Ectodermal cell (in vitro differentiated cells): ENCODE data around the gene CDIPT.
"Not testable (repeated sequence)": the region's sequence is repeated elsewhere in the genome, so short reads cannot be mapped to it uniquely, and the experiment has no call there.

Source experiments
- H3K27ac ChIP-seq: 2 replicates; pipeline ENCODE4 v1.7.0; 2013; ENCODE audit warnings: mild to moderate bottlenecking, low read depth, low read length; ENCODE audit not compliant: insufficient read depth, poor library complexity, severe bottlenecking
- H3K27me3 ChIP-seq: 2 replicates; pipeline ENCODE4 v1.7.0; 2013; ENCODE audit warnings: mild to moderate bottlenecking, low read length; ENCODE audit not compliant: insufficient read depth, control insufficient read depth, poor library complexity, severe bottlenecking
- H3K36me3 ChIP-seq: one replicate; pipeline ENCODE4 v1.7.0; 2013; ENCODE audit warnings: low read length; ENCODE audit not compliant: control insufficient read depth, insufficient read depth
- H3K4me1 ChIP-seq: one replicate; pipeline ENCODE4 v1.7.0; 2013; ENCODE audit warnings: low read length; ENCODE audit not compliant: control insufficient read depth, insufficient read depth
- H3K4me3 ChIP-seq: 2 replicates; pipeline ENCODE4 v1.7.0; 2013; ENCODE audit warnings: low read depth, low read length, control low read depth; ENCODE audit not compliant: insufficient read depth
- H3K9me3 ChIP-seq: 2 replicates; pipeline ENCODE4 v1.7.0; 2013; ENCODE audit warnings: mild to moderate bottlenecking, low read length, moderate library complexity; ENCODE audit not compliant: control insufficient read depth
- WGBS, 2 experiments: methylation state at CpG; one replicate each; pipeline ENCODE4 v1.1.7; 2013; ENCODE audit warnings: missing lambda C conversion rate in 2 of 2; 5-methylcytosine and 5-hydroxymethylcytosine counted together

CDIPT gene

GRCh38 chr16:29897333-29897732, 34.3 kb upstream of the CDIPT start:
- H3K4me3 ChIP-seq: no peak overlapping the region
- no peaks in the 10 kb centered on the region for H3K9me3 ChIP-seq
- WGBS, 2 experiments: 81 to 86% methylated on average over 4 of the region's 4 CpGs
- H3K4me1 ChIP-seq: peaks cover 14% of the 10 kb centered on the region
- no peaks in the 10 kb centered on the region for H3K36me3 ChIP-seq
- peaks cover 8% of the 10 kb centered on the region for H3K27me3 ChIP-seq
- H3K27ac ChIP-seq: no peak overlapping the region

- no peaks in the 10 kb centered on the region for H3K36me3 ChIP-seq
- 72 to 82% methylated on average over 14 to 15 of the region's 15 CpGs for WGBS, 2 experiments
- H3K9me3 ChIP-seq: no peaks in the 10 kb centered on the region
- H3K27ac ChIP-seq: no peak overlapping the region
- peaks cover 14% of the 10 kb centered on the region for H3K4me1 ChIP-seq
- H3K27me3 ChIP-seq: peaks cover 8% of the 10 kb centered on the region
- no peak overlapping the region for H3K4me3 ChIP-seq
Observed at GRCh38 chr16:29896841-29897240, 33.8 kb upstream of the CDIPT start.

DNA sequence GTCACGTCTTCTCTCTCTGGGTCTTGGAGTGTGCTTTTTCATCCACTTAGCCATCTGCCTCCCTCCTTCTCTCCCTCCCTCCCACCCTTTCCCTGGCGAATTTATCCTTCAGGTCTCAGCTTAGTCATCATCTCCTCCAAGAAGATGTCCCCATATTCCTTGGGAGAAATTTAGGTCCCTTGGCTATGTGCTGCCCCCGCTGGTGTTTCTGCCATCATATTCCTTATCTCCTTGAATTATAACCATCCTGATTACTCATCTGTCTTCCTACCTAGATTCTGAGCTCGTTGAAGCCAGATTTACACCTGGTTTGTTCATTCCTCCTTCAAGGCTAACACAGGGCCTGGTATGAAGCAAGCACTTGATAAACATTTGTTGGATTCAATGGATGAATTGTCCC, 31.3 kb upstream of the CDIPT start:
- H3K27me3 ChIP-seq: no peaks in the 10 kb centered on the region
- WGBS, 2 experiments: 84 to 92% methylated on average over 4 of the region's 4 CpGs
- no peak overlapping the region for H3K27ac ChIP-seq
- H3K9me3 ChIP-seq: no peaks in the 10 kb centered on the region
- H3K4me1 ChIP-seq: peaks cover 11% of the 10 kb centered on the region
- no peaks in the 10 kb centered on the region for H3K36me3 ChIP-seq
- no peak overlapping the region for H3K4me3 ChIP-seq

GRCh38 chr16:29893553-29893952, 30.5 kb upstream of the CDIPT start:
- Histone ChIP-seq H3K9me3 (no peaks in the 10 kb centered on the region), H3K27me3 (no peaks in the 10 kb centered on the region), H3K4me1 (peaks cover 10% of the 10 kb centered on the region), H3K27ac (no peak overlapping the region), H3K4me3 (no peak overlapping the region), H3K36me3 (no peaks in the 10 kb centered on the region)
- WGBS, 2 experiments: 93 to 99% methylated on average over 3 of the region's 3 CpGs

DNA sequence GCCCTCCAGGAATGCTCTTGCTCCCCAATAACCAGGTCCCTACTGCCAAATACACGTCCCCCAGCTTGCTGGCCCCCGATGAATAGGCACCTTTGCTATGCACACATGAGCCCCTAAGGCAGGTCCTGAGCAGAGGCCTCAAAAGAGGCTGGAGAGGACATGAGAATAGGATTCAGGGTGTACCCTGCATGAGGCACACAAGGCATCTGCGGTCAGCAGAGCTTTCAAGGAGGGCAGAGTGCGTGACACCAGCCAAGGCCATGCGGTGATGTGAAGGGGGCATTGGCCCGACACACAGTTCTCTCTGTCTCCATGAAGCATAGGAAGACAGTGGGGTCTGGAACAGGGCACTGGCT, 29.4 kb upstream of the CDIPT start:
- Histone ChIP-seq H3K36me3 (no peaks in the 10 kb centered on the region), H3K4me1 (no peaks in the 10 kb centered on the region), H3K27me3 (no peaks in the 10 kb centered on the region), H3K9me3 (no peaks in the 10 kb centered on the region), H3K27ac (no peak overlapping the region), H3K4me3 (no peak overlapping the region)
- WGBS, 2 experiments: 93 to 94% methylated on average over 6 of the region's 6 CpGs

- Histone ChIP-seq H3K27ac (no peak overlapping the region), H3K36me3 (no peaks in the 10 kb centered on the region), H3K9me3 (no peaks in the 10 kb centered on the region), H3K4me1 (no peaks in the 10 kb centered on the region), H3K27me3 (no peaks in the 10 kb centered on the region), H3K4me3 (no peak overlapping the region)
- 89% methylated on average over 10 of the region's 10 CpGs for WGBS, 2 experiments
Observed at GRCh38 chr16:29891525-29892457, 28.8 kb upstream of the CDIPT start.

DNA sequence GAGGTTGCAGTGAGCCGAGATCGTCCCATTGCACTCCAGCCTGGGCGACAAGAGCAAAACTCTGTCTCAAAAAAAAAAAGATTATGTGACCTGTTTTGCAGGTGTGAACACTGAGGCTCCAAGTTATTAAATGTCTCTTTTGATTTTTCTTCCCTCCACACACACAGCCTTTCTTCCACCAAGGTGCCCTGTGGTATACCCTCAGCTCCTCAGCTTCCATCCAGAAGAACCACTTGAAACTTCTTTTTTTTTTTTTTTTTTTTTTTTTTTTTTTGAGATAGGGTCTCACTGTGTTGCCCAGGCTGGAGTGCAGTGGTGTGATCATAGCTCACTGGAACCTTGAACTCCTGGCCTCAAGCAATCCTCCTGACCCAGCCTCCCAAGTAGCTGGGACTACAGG, 26.3 kb upstream of the CDIPT start:
- not testable (repeated sequence) for H3K9me3 ChIP-seq, H3K36me3 ChIP-seq, H3K27ac ChIP-seq, H3K4me1 ChIP-seq, H3K27me3 ChIP-seq, H3K4me3 ChIP-seq
- 90 to 93% methylated on average over 3 of the region's 3 CpGs for WGBS, 2 experiments

- WGBS, 2 experiments: 90 to 94% methylated on average over 6 of the region's 6 CpGs
- Histone ChIP-seq H3K27ac (no peak overlapping the region), H3K4me3 (no peak overlapping the region), H3K36me3 (no peaks in the 10 kb centered on the region), H3K4me1 (no peaks in the 10 kb centered on the region), H3K27me3 (no peaks in the 10 kb centered on the region), H3K9me3 (no peaks in the 10 kb centered on the region)
Observed at GRCh38 chr16:29883987-29884386, 21.0 kb upstream of the CDIPT start.

GRCh38 chr16:29881050-29881449, 18.0 kb upstream of the CDIPT start:
- H3K9me3 ChIP-seq: no peaks in the 10 kb centered on the region
- H3K27me3 ChIP-seq: peaks cover 18% of the 10 kb centered on the region
- H3K36me3 ChIP-seq: no peaks in the 10 kb centered on the region
- no peak overlapping the region for H3K4me3 ChIP-seq
- H3K27ac ChIP-seq: no peak overlapping the region
- 93 to 95% methylated on average over 3 of the region's 3 CpGs for WGBS, 2 experiments
- no peaks in the 10 kb centered on the region for H3K4me1 ChIP-seq

DNA sequence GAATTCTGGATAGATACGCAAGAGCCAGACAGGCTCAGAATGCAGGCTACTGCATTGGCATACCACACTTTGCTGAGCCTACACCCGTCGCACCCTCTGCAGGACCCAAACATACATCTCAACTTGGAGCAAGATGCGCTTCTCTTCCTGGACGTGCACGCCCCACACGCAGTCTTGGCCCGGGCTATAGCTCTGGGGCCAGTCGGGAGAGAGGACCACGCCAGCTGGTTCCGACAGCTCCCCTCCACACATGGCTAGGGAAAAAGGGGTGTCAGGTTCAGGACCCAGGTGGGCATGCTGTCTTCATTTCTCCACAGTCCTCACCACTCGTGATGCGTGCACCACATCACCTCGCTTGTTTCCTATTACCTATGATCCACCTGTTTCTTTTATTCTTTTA, 15.1 kb upstream of the CDIPT start:
- Histone ChIP-seq H3K27ac (no peak overlapping the region), H3K9me3 (no peaks in the 10 kb centered on the region), H3K4me1 (no peaks in the 10 kb centered on the region), H3K36me3 (no peaks in the 10 kb centered on the region), H3K4me3 (no peak overlapping the region), H3K27me3 (peaks cover 20% of the 10 kb centered on the region)
- 93 to 94% methylated on average over 12 to 13 of the region's 14 CpGs for WGBS, 2 experiments
